Upper lobe of right lung (tissue), 1 donor: ENCODE measurements around the gene USF3. TPM values are rescaled to one million over a fixed set of nuclear protein-coding genes. Genes with fewer than 3 reads are reported as not detected.

Experiments used
- ATAC-seq: fragments of 200-7000 bp; cut with Tn5 transposase; one replicate; pipeline ENCODE4 v1.9.1; 2020; ENCODE audit warnings: mild to moderate bottlenecking, moderate library complexity
- DNase-seq: peaks from one replicate; pipeline ENCODE4 v3.0.0-alpha.2; 2020
- H3K27ac ChIP-seq: fragments of 200-600 bp; one replicate; pipeline ENCODE4 v1.8.0; 2022
- H3K27me3 ChIP-seq: fragments of 200-600 bp; one replicate; pipeline ENCODE4 v1.8.0; 2022; ENCODE audit warnings: mild to moderate bottlenecking
- H3K36me3 ChIP-seq: fragments of 200-600 bp; one replicate; pipeline ENCODE4 v1.8.0; 2022
- H3K4me1 ChIP-seq: fragments of 200-600 bp; one replicate; pipeline ENCODE4 v1.8.0; 2022
- H3K4me3 ChIP-seq: fragments of 200-600 bp; one replicate; pipeline ENCODE4 v1.8.0; 2022; ENCODE audit warnings: mild to moderate bottlenecking
- H3K9me3 ChIP-seq: fragments of 200-600 bp; one replicate; pipeline ENCODE4 v1.8.0; 2022
- intact Hi-C: fragments of 100-400 bp; cut with DNase I; formaldehyde crosslinking; loops from one replicate; pipeline ENCODE4 v1.11.0; 2022
- long read RNA-seq: library from polyadenylated mRNA; unstranded; transcript quantifications from one replicate; pipeline ENCODE4 v2.0.0, GENCODE V29; 2021
- total RNA-seq: library from RNA; stranded (reverse); fragmentation: NEBNext Ultra II Directional; extraction: Animal tissue kit (Norgen Biotek cat#: 25700); gene quantifications from one replicate; pipeline ENCODE4 v1.2.1, GENCODE V29; 2021
- TF ChIP-seq, protein P1 (sequence below): fragments of 200-600 bp; IDR thresholded peaks from one replicate; pipeline ENCODE4 v1.8.0; 2022; ENCODE audit warnings: antibody characterized with exemption
- donor health status: DM: no; HTN: yes; CAD: no; lungs with severe emphysema.

The USF3 gene, protein sequence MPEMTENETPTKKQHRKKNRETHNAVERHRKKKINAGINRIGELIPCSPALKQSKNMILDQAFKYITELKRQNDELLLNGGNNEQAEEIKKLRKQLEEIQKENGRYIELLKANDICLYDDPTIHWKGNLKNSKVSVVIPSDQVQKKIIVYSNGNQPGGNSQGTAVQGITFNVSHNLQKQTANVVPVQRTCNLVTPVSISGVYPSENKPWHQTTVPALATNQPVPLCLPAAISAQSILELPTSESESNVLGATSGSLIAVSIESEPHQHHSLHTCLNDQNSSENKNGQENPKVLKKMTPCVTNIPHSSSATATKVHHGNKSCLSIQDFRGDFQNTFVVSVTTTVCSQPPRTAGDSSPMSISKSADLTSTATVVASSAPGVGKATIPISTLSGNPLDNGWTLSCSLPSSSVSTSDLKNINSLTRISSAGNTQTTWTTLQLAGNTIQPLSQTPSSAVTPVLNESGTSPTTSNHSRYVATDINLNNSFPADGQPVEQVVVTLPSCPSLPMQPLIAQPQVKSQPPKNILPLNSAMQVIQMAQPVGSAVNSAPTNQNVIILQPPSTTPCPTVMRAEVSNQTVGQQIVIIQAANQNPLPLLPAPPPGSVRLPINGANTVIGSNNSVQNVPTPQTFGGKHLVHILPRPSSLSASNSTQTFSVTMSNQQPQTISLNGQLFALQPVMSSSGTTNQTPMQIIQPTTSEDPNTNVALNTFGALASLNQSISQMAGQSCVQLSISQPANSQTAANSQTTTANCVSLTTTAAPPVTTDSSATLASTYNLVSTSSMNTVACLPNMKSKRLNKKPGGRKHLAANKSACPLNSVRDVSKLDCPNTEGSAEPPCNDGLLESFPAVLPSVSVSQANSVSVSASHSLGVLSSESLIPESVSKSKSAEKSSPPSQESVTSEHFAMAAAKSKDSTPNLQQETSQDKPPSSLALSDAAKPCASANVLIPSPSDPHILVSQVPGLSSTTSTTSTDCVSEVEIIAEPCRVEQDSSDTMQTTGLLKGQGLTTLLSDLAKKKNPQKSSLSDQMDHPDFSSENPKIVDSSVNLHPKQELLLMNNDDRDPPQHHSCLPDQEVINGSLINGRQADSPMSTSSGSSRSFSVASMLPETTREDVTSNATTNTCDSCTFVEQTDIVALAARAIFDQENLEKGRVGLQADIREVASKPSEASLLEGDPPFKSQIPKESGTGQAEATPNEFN (N-terminal part only)
- 22.2 TPM for total RNA-seq
- long read RNA-seq, full-length matches to known transcripts = 1 of 8 reads
- long read RNA-seq, partial matches to known transcripts = 1 of 8 reads
- long read RNA-seq, other reads (novel, unspliced or antisense) = 6 of 8 reads

DNA sequence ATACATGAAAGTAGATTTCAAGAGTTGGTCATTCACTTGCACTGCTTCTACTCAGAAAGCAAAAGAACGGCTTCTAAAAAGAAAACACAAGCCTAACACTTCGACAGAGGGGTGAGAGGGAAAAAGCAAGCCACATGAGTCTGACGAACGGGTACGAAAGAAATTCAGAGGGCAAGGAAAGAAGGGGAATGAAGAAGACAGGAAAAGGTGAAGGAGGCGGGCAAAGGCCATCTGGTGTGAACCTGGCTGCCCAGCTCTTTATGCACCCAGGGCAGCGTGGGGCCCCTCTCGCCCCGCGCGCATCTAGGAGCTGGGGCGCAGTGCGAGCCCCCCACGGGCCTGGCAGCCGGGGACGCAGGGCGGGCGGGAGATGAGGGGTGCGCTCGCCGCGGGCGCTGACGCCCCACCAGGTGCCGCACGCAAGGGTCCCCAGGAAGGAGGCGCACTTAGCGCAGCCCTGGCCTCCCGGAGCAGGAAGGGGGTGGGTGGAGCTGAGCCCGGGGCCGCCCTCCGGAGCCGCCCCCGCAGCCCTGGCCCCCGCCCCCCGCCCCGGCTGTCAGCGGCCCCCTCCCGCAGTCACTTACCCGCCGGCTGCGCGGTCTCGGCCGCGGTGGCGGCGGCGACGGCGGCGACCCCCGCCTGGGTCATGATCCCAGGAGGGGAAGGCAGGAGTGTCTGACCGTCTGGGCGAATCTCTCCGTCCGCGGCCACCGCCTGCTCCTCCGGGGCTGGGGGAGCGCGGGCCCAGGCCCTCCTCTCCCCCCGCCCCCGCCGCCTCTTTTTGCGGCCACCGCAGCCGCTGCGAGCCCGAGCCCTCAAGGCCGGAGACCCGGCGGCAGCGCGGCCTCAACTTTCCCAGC, at the start of gene USF3:
Gene USF3 (minus strand): TSS at position 857 of the 860 bp plus-strand sequence. CDS start 21,764 bp downstream, outside the sequence.
- DNase-seq (peak; percentile 91), ATAC-seq (peak; percentile 88)
- no peaks in the 10 kb centered on the region for H3K27me3 ChIP-seq
- TF ChIP-seq, protein P1, sequence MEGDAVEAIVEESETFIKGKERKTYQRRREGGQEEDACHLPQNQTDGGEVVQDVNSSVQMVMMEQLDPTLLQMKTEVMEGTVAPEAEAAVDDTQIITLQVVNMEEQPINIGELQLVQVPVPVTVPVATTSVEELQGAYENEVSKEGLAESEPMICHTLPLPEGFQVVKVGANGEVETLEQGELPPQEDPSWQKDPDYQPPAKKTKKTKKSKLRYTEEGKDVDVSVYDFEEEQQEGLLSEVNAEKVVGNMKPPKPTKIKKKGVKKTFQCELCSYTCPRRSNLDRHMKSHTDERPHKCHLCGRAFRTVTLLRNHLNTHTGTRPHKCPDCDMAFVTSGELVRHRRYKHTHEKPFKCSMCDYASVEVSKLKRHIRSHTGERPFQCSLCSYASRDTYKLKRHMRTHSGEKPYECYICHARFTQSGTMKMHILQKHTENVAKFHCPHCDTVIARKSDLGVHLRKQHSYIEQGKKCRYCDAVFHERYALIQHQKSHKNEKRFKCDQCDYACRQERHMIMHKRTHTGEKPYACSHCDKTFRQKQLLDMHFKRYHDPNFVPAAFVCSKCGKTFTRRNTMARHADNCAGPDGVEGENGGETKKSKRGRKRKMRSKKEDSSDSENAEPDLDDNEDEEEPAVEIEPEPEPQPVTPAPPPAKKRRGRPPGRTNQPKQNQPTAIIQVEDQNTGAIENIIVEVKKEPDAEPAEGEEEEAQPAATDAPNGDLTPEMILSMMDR = no peak
- H3K4me1 ChIP-seq = peaks cover 29% of the 10 kb centered on the region
- no peaks in the 10 kb centered on the region for H3K9me3 ChIP-seq
- peak within 1 kb of the TSS; percentile 98 for H3K27ac ChIP-seq
- no peaks in the 10 kb centered on the region for H3K36me3 ChIP-seq
- peak within 1 kb of the TSS; percentile 65 for H3K4me3 ChIP-seq
- intact Hi-C loops = no loop called here

DNA sequence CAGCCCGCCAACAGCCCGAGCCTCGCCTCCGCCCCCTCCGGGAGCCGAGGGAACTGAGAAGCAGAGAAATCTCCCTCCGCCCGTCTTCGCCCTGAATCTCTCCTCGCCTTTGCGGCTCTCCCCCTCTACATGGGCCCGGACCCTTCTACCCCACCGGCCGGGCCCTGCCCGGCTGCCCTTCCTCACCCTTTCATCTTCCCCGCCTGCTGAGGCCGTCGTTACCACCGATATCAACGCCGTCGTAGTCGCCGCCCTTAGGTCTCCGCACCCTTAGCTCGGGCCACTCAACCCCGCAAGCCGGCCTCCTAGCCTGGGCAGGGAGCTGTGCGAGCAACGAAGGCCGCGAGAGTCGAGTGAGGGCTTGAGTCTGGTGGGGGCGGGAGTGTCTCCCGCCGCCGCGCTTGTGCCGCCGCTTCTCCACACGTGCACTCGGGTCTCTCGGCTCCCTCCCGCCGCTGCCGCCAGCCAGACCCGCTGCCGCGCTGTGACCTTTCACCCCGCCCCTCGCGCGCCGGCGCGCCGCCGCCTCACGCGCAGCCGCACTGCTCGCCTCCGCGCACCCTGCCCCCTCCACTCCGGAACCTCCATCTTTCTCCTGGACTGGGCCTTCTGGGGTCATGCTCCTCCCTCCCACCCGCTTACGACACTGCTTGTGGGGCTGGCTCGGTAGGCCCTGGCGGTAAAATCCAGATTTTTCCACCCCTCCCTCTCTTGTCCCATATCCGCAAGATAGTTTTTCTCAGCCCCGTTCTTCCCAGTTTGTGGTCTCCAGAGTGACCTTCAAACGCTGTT, 49.5 kb upstream of the USF3 start, which contains the start of gene NAA50:
Gene NAA50 (minus strand): TSS at position 494 of the 792 bp plus-strand sequence. CDS start 300 bp downstream, at position 194.
- ATAC-seq = peak; percentile 95
- Histone ChIP-seq H3K9me3 (no peaks in the 10 kb centered on the region), H3K4me3 (peak within 1 kb of the TSS; percentile 85), H3K27ac (peak within 1 kb of the TSS; percentile 99), H3K36me3 (no peaks in the 10 kb centered on the region), H3K27me3 (no peaks in the 10 kb centered on the region), H3K4me1 (peaks cover 52% of the 10 kb centered on the region)
- DNase-seq = peak; percentile 97
- TF ChIP-seq, protein P1 = no peak
- intact Hi-C loops = no loop called here

DNA sequence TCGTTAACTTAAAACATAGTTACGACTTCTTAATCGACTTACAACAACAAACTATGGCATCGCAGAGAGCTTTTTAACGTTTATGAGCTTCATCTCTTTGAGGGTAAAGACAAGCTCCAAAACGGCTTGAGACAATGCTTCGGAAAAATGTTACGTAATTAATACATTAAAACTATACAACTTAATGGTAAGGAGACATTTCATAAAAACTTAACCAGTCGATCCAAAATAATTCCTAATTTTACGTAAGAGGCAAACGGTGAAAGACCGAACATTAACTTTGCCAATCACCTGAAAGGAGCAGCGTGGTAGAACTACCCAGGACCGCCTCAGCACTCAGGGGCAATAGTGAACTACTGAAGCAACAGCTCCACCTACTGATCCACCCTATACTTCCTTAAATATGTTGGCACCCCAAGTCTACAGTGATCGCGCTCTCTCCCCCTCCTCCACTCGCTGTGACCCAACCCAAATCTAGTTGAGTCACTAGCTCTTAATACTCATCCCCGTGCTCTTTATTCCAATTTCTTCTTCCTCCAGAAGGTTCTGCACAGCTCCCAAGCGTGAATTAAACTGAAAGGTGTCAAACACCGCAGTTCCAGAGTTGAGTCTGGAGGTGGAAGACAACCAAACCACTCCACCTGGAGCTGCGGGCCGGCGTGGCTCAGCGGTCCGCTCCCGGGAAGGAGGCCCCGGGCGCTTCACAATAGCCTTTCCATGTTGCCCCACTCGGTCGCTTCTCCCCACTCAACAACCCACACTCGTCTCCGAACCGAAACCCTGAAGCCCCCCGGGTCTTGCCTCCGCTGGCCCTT, 48.7 kb upstream of the USF3 start:
- H3K27me3 ChIP-seq = no peaks in the 10 kb centered on the region
- H3K4me3 ChIP-seq = peak overlapping the region; percentile 85
- DNase-seq (peak; percentile 79), ATAC-seq (peak; percentile 84)
- TF ChIP-seq, protein P1 = peak; percentile 59
- intact Hi-C loops = no loop called here
- peak overlapping the region; percentile 99 for H3K27ac ChIP-seq
- no peaks in the 10 kb centered on the region for H3K36me3 ChIP-seq
- no peaks in the 10 kb centered on the region for H3K9me3 ChIP-seq
- peaks cover 53% of the 10 kb centered on the region for H3K4me1 ChIP-seq

DNA sequence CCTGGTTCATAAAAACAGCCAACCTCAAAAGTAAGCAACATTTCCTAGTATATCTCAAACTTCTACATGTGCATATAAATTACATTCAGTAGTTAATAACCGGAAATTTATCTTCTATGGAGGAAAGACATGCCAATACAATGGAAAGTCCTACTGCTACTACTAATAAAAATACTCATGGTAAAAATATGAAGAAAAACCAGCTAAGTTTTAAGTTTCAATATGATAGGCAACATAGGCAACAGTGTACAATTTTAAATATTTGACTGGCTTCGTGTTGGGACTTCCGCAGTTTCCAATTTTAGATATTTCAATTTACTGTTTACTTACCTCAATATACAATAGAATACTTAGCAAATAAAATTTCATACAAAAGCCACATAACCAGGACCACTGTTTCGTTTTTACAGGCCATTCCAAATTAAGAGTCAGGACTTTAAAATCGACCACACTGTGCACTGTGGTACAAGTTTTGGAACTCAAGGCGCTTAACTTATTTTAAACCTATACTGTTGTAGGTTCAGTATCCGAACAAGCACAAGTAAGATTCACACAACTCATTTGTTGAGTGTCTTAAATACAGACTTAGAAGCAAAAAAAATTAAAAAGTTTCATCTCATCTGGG, 46.7 kb upstream of the USF3 start:
- no peak for ATAC-seq
- H3K9me3 ChIP-seq = no peaks in the 10 kb centered on the region
- H3K27ac ChIP-seq = no peak overlapping the region
- DNase-seq = no peak
- H3K27me3 ChIP-seq = no peaks in the 10 kb centered on the region
- TF ChIP-seq, protein P1 = no peak
- H3K4me3 ChIP-seq = peak overlapping the region; percentile 0
- intact Hi-C loops = no loop called here
- H3K4me1 ChIP-seq = peaks cover 44% of the 10 kb centered on the region
- H3K36me3 ChIP-seq = no peaks in the 10 kb centered on the region
